KOPT-K1 (cell line): Measurements from ENCODE around the gene CDC27.

ENCODE experiments used
- H3K27ac ChIP-seq: fragments of 200-600 bp; sonication (generic); 2 replicates; pipeline ENCODE4 v1.5.1; 2016; ENCODE audit warnings: antibody characterized with exemption, mild to moderate bottlenecking, low read depth, low read length; ENCODE audit not compliant: poor library complexity, severe bottlenecking
- H3K36me3 ChIP-seq: fragments of 200-600 bp; sonication (generic); 2 replicates; pipeline ENCODE4 v1.5.1; 2017; ENCODE audit warnings: antibody characterized with exemption, mild to moderate bottlenecking, low read length, moderate library complexity; ENCODE audit not compliant: insufficient read depth
- H3K9me3 ChIP-seq: fragments of 200-600 bp; sonication (generic); 2 replicates; pipeline ENCODE4 v1.5.1; 2017; ENCODE audit warnings: antibody characterized with exemption, low read length, mild to moderate bottlenecking; ENCODE audit not compliant: insufficient read depth, poor library complexity, severe bottlenecking

CDC27 gene

GRCh38 chr17:47209499-47209898 lies 20.4 kb upstream of the CDC27 start:
- H3K9me3 ChIP-seq: no peaks in the 10 kb centered on the region
- H3K27ac ChIP-seq: peak overlapping the region; percentile 43
- H3K36me3 ChIP-seq: no peaks in the 10 kb centered on the region

- Histone ChIP-seq H3K27ac (peak within 1 kb of the TSS; percentile 78), H3K36me3 (no peaks in the 10 kb centered on the region)
These were observed 19.8 kb upstream of the CDC27 start, which contains the start of gene MYL4 for GRCh38 chr17:47208744-47209488. Gene MYL4, plus strand, starts transcription at chr17:47209348. Its CDS starts 75 bp downstream, at chr17:47209423.

GRCh38 chr17:47207143-47208067 lies 18.3 kb upstream of the CDC27 start:
- no peaks in the 10 kb centered on the region for H3K9me3 ChIP-seq
- H3K36me3 ChIP-seq: no peaks in the 10 kb centered on the region
- peak overlapping the region; percentile 78 for H3K27ac ChIP-seq

More at GRCh38 chr17:47208744-47209488, 19.8 kb upstream of the CDC27 start, which contains the start of gene MYL4:
- no peaks in the 10 kb centered on the region for H3K9me3 ChIP-seq

- H3K36me3 ChIP-seq: no peaks in the 10 kb centered on the region
- H3K9me3 ChIP-seq: no peaks in the 10 kb centered on the region
- peak overlapping the region; percentile 78 for H3K27ac ChIP-seq
These were observed 16.4 kb upstream of the CDC27 start for GRCh38 chr17:47205419-47205963.

- H3K27ac ChIP-seq: peak overlapping the region; percentile 78
- H3K9me3 ChIP-seq: no peaks in the 10 kb centered on the region
- H3K36me3 ChIP-seq: no peaks in the 10 kb centered on the region
These were observed 15.8 kb upstream of the CDC27 start for GRCh38 chr17:47204722-47205418.

- Histone ChIP-seq H3K9me3 (no peaks in the 10 kb centered on the region), H3K27ac (peak overlapping the region; percentile 78)
These were observed 15.1 kb upstream of the CDC27 start for GRCh38 chr17:47203984-47204721.

GRCh38 chr17:47201166-47201565 lies 12.1 kb upstream of the CDC27 start:
- Histone ChIP-seq H3K36me3 (no peaks in the 10 kb centered on the region), H3K9me3 (no peaks in the 10 kb centered on the region), H3K27ac (no peak overlapping the region)

More at GRCh38 chr17:47203984-47204721, 15.1 kb upstream of the CDC27 start:
- no peaks in the 10 kb centered on the region for H3K36me3 ChIP-seq

GRCh38 chr17:47200325-47200664 lies 11.2 kb upstream of the CDC27 start:
- Histone ChIP-seq H3K36me3 (no peaks in the 10 kb centered on the region), H3K27ac (peak overlapping the region; percentile 34), H3K9me3 (no peaks in the 10 kb centered on the region)

- Histone ChIP-seq H3K9me3 (no peaks in the 10 kb centered on the region), H3K36me3 (no peaks in the 10 kb centered on the region), H3K27ac (peak overlapping the region; percentile 34)
These were observed 10.7 kb upstream of the CDC27 start for GRCh38 chr17:47199627-47200324.

- Histone ChIP-seq H3K9me3 (no peaks in the 10 kb centered on the region), H3K27ac (no peak overlapping the region), H3K36me3 (no peaks in the 10 kb centered on the region)
These were observed 8.7 kb upstream of the CDC27 start for GRCh38 chr17:47197821-47198220.

- Histone ChIP-seq H3K36me3 (no peaks in the 10 kb centered on the region), H3K9me3 (no peaks in the 10 kb centered on the region), H3K27ac (no peak overlapping the region)
These were observed 4.9 kb upstream of the CDC27 start for GRCh38 chr17:47193931-47194511.

GRCh38 chr17:47192554-47192953 lies 3.5 kb upstream of the CDC27 start:
- no peak overlapping the region for H3K27ac ChIP-seq
- no peaks in the 10 kb centered on the region for H3K9me3 ChIP-seq
- H3K36me3 ChIP-seq: no peaks in the 10 kb centered on the region

GRCh38 chr17:47190770-47191169 lies 1.7 kb upstream of the CDC27 start:
- Histone ChIP-seq H3K36me3 (peaks cover 6% of the 10 kb centered on the region), H3K27ac (no peak overlapping the region), H3K9me3 (no peaks in the 10 kb centered on the region)
